ENCODE measurements around the gene SLC16A5.
"Not testable (repeated sequence)": the region's sequence is repeated elsewhere in the genome, so short reads cannot be mapped to it uniquely, and the experiment has no call there.

SLC16A5 gene

GRCh38 chr17:75111777-75112335 lies 24.1 kb downstream of the SLC16A5 start:
- DNase-seq (ENCODE audit: low read depth) = no peak

- peak; percentile 79 for DNase-seq (ENCODE audit: low read depth)
These were observed 26.2 kb downstream of the SLC16A5 start for GRCh38 chr17:75113798-75114551.

GRCh38 chr17:75114552-75115314 lies 27.0 kb downstream of the SLC16A5 start:
- DNase-seq (ENCODE audit: low read depth) = no peak

GRCh38 chr17:75115555-75115954 lies 27.8 kb downstream of the SLC16A5 start:
- DNase-seq (ENCODE audit: low read depth) = no peak

- DNase-seq (ENCODE audit: low read depth) = no peak
These were observed 29.0 kb downstream of the SLC16A5 start for GRCh38 chr17:75116737-75117136.

GRCh38 chr17:75118307-75118706 lies 30.6 kb downstream of the SLC16A5 start:
- no peak for DNase-seq (ENCODE audit: low read depth)

- DNase-seq (ENCODE audit: low read depth) = peak; percentile 60
These were observed 36.5 kb downstream of the SLC16A5 start for GRCh38 chr17:75124041-75124818.

GRCh38 chr17:75124819-75125162 lies 37.0 kb downstream of the SLC16A5 start:
- DNase-seq (ENCODE audit: low read depth) = no peak

GRCh38 chr17:75125984-75126383 lies 38.2 kb downstream of the SLC16A5 start:
- no peak for DNase-seq (ENCODE audit: low read depth)

GRCh38 chr17:75126954-75127353 lies 39.2 kb downstream of the SLC16A5 start:
- no peak for DNase-seq (ENCODE audit: low read depth)

- not testable (repeated sequence) for DNase-seq (ENCODE audit: low read depth)
These were observed 40.2 kb downstream of the SLC16A5 start for GRCh38 chr17:75127936-75128335.

- DNase-seq (ENCODE audit: low read depth) = no peak
These were observed 41.1 kb downstream of the SLC16A5 start for GRCh38 chr17:75128694-75129505.

GRCh38 chr17:75129576-75129975 lies 41.8 kb downstream of the SLC16A5 start:
- DNase-seq (ENCODE audit: low read depth) = no peak

GRCh38 chr17:75130059-75130631 lies 42.4 kb downstream of the SLC16A5 start:
- no peak for DNase-seq (ENCODE audit: low read depth)

- DNase-seq (ENCODE audit: low read depth) = peak; percentile 20
These were observed 43.0 kb downstream of the SLC16A5 start for GRCh38 chr17:75130632-75131277.

- peak; percentile 49 for DNase-seq (ENCODE audit: low read depth)
These were observed 43.7 kb downstream of the SLC16A5 start, which contains the start of gene NT5C for GRCh38 chr17:75131278-75132017. TSS of gene NT5C (minus strand) at chr17:75131742. CDS start at chr17:75131707, 35 bp downstream.

GRCh38 chr17:75132018-75133000 lies 44.6 kb downstream of the SLC16A5 start:
- not testable (repeated sequence) for DNase-seq (ENCODE audit: low read depth)

GRCh38 chr17:75133001-75133400 lies 45.2 kb downstream of the SLC16A5 start:
- no peak for DNase-seq (ENCODE audit: low read depth)

Measured in activated T-helper 1 cell treated with Interleukin-2 at 50 U/mL for 16 hours (primary cell).